Heart right ventricle (tissue), 16 donors: ENCODE data around the gene CREB3L1. TPM values are rescaled to one million over a fixed set of nuclear protein-coding genes. Genes with fewer than 3 reads are reported as not detected.

ENCODE experiments used
- ATAC-seq, 8 donors: fragments of 200-7000 bp; cut with Tn5 transposase; one replicate each; pipeline ENCODE4 v1.9.1; 2020; ENCODE audit warnings: mild to moderate bottlenecking in 8 of 8, moderate library complexity in 8 of 8, moderate number of reproducible peaks in 1 of 8
- DNase-seq, 2 donors: peaks; one replicate each; pipeline ENCODE4 v3.0.0-alpha.2; 2020
- H3K27ac ChIP-seq, 10 donors: fragments of 200-600 bp; sonication (generic) in 2 of 10; one replicate each; pipeline versions ENCODE4 v1.5.0 to v1.8.0; 2020 to 2022; ENCODE audit warnings: mild to moderate bottlenecking in 3 of 10
- H3K27me3 ChIP-seq, 7 donors: fragments of 200-600 bp; one replicate each; pipeline ENCODE4 v1.8.0; 2021 to 2022; ENCODE audit warnings: mild to moderate bottlenecking in 2 of 7
- H3K36me3 ChIP-seq, 9 donors: fragments of 200-600 bp; sonication (generic) in 1 of 9; one replicate each; pipeline versions ENCODE4 v1.5.0 to v1.8.0; 2020 to 2022; ENCODE audit warnings: mild to moderate bottlenecking in 2 of 9
- H3K4me1 ChIP-seq, 9 donors: fragments of 200-600 bp; sonication (generic) in 1 of 9; one replicate each; pipeline versions ENCODE4 v1.5.0 to v1.8.0; 2020 to 2022; ENCODE audit warnings: mild to moderate bottlenecking in 4 of 9
- H3K4me3 ChIP-seq, 10 donors: fragments of 200-600 bp; sonication (generic) in 2 of 10; one replicate each; pipeline versions ENCODE4 v1.5.0 to v1.8.0; 2020 to 2022; ENCODE audit warnings: mild to moderate bottlenecking in 7 of 10, moderate library complexity in 2 of 10
- H3K9me3 ChIP-seq, 11 donors: fragments of 200-600 bp in 10 of 11; sonication (generic) in 2 of 11; one replicate each; pipeline versions ENCODE4 v1.5.0 to v1.8.0; 2013 to 2022; ENCODE audit warnings: mild to moderate bottlenecking in 2 of 11, control low read depth in 1 of 11, moderate library complexity in 1 of 11
- WGBS, 2 donors: extraction: QIAGEN DNeasy Blood & Tissue Kit; methylation state at CpG; one replicate each; pipeline ENCODE4 v1.1.7; 2013; ENCODE audit warnings: inconsistent platforms in 1 of 2; 5-methylcytosine and 5-hydroxymethylcytosine counted together
- intact Hi-C, 10 donors: fragments of 100-400 bp; cut with DNase I; formaldehyde crosslinking; loops; one replicate each; pipeline versions ENCODE4 v1.11.1 to v1.14.2; 2022
- polyA plus RNA-seq, 2 donors: library from polyadenylated mRNA; stranded (reverse); fragments of 200-250 nt; gene quantifications; one replicate each; pipeline ENCODE4 v1.2.3, GENCODE V29; 2013
- total RNA-seq, 10 donors: library from RNA; stranded (reverse); fragmentation: NEBNext Ultra II Directional in 3 of 10; extraction: Animal tissue kit (Norgen Biotek cat#: 25700) in 3 of 10; gene quantifications; one replicate each; pipeline versions ENCODE4 v1.2.1 to v1.2.4, GENCODE V29; 2021 to 2023
- TF ChIP-seq, protein P1 (sequence below), 9 donors: fragments of 200-600 bp; sonication (generic) in 2 of 9; IDR thresholded peaks; one replicate each; pipeline versions ENCODE4 v1.5.0 to v1.8.0; 2021 to 2022; ENCODE audit warnings: antibody characterized with exemption in 9 of 9, mild to moderate bottlenecking in 5 of 9, moderate library complexity in 1 of 9
- donor health status: Arrhythmogenic right ventricular cardiomyopathy.
- donor health status: ischemic (EF 13 %, LVEDD 7.1; RV severe dilation, severe dysfunction).
- donor health status: healthy with polysubstance abuse.
- donor health status: DM: no; HTN: yes; CAD: no.
- donor health status: DM: no; HTN: no; CAD: no.
- donor health status: ischemic (EF 25% LVEDD 6.9; RV normal size, moderate dysfunction).
- donor health status: ischemic (EF 25% LVEDD 5.7; RV mildly dilated, moderate dysfunction).
- donor health status: healthy.
- donor health status: DM: yes; HTN: yes; CAD: no.
- donor health status: Ischemic cardiomyopathy.
- donor health status: ischemic (EF 35%, LVEDD 5.7; RV mildly dilated, moderate dysfunction).
- donor health status: nonischemic (EF 11% LVEDD 7.7; RV severe dilation, severe dysfunction).
- donor health status: DM: yes; HTN: yes; CAD: no.
- donor health status: PGD.
- donor health status: ischemic (EF 29% LVEDD 5.4; RV normal size, mild dysfunction).
- donor health status: nonischemic (EF 23%, LVEDD 6.1; RV moderate dilation, normal function).

CREB3L1 gene
- total and polyA plus RNA-seq, 12 donors = 9.7 to 127 (median 36.1) TPM

- ATAC-seq (peak in 3 of 8 donors; percentile 6 to 8 (median 7)), DNase-seq (no peak)
- no peak overlapping the region for H3K27ac ChIP-seq
- H3K4me3 ChIP-seq = no peak overlapping the region
- 78 to 80% methylated on average over 4 of the region's 4 CpGs for WGBS, 2 donors
- no peaks in the 10 kb centered on the region for H3K27me3 ChIP-seq
- H3K9me3 ChIP-seq = no peaks in the 10 kb centered on the region
- intact Hi-C loops = loop anchor here in 8 of 10 donors (1.0 to 10.0 kb wide), 6 partner anchors 68 to 345 kb away; partner anchors contain the start of gene PHF21A (in 2 of the 8)
- TF ChIP-seq, protein P1, sequence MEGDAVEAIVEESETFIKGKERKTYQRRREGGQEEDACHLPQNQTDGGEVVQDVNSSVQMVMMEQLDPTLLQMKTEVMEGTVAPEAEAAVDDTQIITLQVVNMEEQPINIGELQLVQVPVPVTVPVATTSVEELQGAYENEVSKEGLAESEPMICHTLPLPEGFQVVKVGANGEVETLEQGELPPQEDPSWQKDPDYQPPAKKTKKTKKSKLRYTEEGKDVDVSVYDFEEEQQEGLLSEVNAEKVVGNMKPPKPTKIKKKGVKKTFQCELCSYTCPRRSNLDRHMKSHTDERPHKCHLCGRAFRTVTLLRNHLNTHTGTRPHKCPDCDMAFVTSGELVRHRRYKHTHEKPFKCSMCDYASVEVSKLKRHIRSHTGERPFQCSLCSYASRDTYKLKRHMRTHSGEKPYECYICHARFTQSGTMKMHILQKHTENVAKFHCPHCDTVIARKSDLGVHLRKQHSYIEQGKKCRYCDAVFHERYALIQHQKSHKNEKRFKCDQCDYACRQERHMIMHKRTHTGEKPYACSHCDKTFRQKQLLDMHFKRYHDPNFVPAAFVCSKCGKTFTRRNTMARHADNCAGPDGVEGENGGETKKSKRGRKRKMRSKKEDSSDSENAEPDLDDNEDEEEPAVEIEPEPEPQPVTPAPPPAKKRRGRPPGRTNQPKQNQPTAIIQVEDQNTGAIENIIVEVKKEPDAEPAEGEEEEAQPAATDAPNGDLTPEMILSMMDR (IDR thresholded peaks at IDR 0.05) = no peak
- H3K4me1 ChIP-seq = peaks cover 0 to 9% (median 6%) of the 10 kb centered on the region in 9 donors
- peaks cover 0 to 64% (median 6%) of the 10 kb centered on the region in 9 donors for H3K36me3 ChIP-seq
Observed at GRCh38 chr11:46309814-46310259, 32.4 kb downstream of the CREB3L1 start.

- DNase-seq (peak; percentile 57 to 73), ATAC-seq (peak; percentile 21 to 62 (median 50))
- Histone ChIP-seq H3K4me3 (no peak overlapping the region), H3K27me3 (no peaks in the 10 kb centered on the region), H3K9me3 (no peaks in the 10 kb centered on the region), H3K36me3 (peaks cover 0 to 83% (median 6%) of the 10 kb centered on the region in 9 donors), H3K27ac (peak overlapping the region in 8 of 10 donors; percentile 46 to 88 (median 68)), H3K4me1 (peaks cover 0 to 41% (median 26%) of the 10 kb centered on the region in 9 donors)
- intact Hi-C loops = loop anchor here in 1 of 10 donors (10.0 kb wide), 2 partner anchors 190 to 350 kb away; partner anchors contain the start of gene PHF21A
- 52 to 56% methylated on average over 16 of the region's 16 CpGs for WGBS, 2 donors
- TF ChIP-seq, protein P1 (IDR thresholded peaks at IDR 0.05) = peak; percentile 77 to 91 (median 82)
Observed at GRCh38 chr11:46315033-46315738, 37.7 kb downstream of the CREB3L1 start.

DNA sequence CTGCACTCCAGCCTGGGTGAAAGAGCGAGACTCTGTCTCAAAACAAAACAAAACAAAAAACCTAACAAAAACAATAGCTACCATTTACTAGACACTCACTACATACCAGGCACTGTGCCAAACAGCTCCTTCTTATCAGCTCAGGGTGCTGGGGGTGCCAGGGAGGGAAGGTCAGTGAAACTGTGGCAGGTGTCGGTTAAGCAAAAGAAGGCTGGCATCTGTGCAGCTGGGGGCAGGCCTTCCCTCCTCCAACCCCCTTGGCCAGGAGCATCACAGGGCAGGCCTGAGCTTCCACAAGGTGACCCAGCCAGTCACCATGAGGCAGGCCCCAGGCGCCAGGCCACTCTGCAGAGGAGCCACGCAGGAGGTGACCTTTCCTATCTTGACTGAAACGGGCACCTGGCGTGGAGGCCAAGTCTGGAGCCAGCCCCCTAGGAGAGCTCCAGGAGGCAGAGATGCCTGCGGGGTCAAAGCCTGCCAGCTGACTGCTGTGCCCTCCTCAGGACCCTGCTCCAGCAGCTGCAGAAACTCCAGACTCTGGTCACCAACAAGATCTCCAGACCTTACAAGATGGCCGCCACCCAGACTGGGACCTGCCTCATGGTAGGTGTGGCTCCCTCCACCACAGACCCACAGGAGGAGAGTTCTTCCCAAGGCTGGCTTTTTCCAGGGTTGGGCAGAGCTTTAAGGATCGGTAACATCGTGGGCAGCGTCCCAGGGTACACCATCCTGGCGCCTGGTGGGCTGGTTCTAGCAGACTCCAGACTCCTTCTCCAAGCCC, 38.5 kb downstream of the CREB3L1 start:
- intact Hi-C loops = loop anchor here in 1 of 10 donors (10.0 kb wide), 2 partner anchors 191 to 351 kb away; partner anchors contain the start of gene PHF21A
- peak overlapping the region in 6 of 10 donors; percentile 8 to 21 (median 13) for H3K4me3 ChIP-seq
- TF ChIP-seq, protein P1 (IDR thresholded peaks at IDR 0.05) = no peak

DNA sequence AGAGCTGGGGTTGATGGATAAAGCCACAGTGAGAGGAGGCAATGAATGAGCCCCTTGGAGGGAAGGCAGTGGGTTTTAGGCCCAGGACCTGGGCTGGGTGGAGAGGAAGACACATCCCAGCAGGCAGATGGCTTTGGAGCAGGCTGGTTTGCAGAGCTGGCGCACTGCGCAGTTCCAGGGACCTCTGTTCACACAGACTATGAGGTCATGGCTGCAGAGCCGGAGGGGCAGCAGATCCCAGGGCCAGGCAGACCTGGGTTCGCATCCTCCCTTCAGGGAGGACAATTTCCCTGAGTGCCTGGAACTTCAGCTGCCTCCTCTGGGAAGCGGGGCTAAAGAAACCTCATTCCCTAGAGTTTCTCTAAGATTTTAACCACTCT, 41.6 kb downstream of the CREB3L1 start:
- intact Hi-C loops = loop anchor here in 1 of 10 donors (10.0 kb wide), 2 partner anchors 194 to 354 kb away; partner anchors contain the start of gene PHF21A
- H3K4me1 ChIP-seq = peaks cover 0 to 56% (median 26%) of the 10 kb centered on the region in 9 donors
- ATAC-seq (no peak), DNase-seq (no peak)
- H3K27ac ChIP-seq = peak overlapping the region in 7 of 10 donors; percentile 4 to 79 (median 47)
- H3K27me3 ChIP-seq = no peaks in the 10 kb centered on the region
- WGBS, 2 donors = 93 to 95% methylated on average over 5 of the region's 5 CpGs
- H3K4me3 ChIP-seq = no peak overlapping the region
- H3K36me3 ChIP-seq = peaks cover 0 to 69% (median 12%) of the 10 kb centered on the region in 9 donors
- H3K9me3 ChIP-seq = no peaks in the 10 kb centered on the region
- TF ChIP-seq, protein P1 (IDR thresholded peaks at IDR 0.05) = no peak

More for the DNA sequence above, 38.5 kb downstream of the CREB3L1 start:
- peak; percentile 61 to 92 (median 78) for ATAC-seq
- peak overlapping the region; percentile 31 to 88 (median 64) for H3K27ac ChIP-seq
- no peaks in the 10 kb centered on the region for H3K27me3 ChIP-seq
- peaks cover 0 to 83% (median 10%) of the 10 kb centered on the region in 9 donors for H3K36me3 ChIP-seq
- DNase-seq = peak; percentile 50 to 75
- 69 to 79% methylated on average over 12 of the region's 12 CpGs for WGBS, 2 donors
- no peaks in the 10 kb centered on the region for H3K9me3 ChIP-seq
- peaks cover 0 to 44% (median 26%) of the 10 kb centered on the region in 9 donors for H3K4me1 ChIP-seq
